ENCODE data around the gene PLD5.
"Not testable (repeated sequence)": the region's sequence is repeated elsewhere in the genome, so short reads cannot be mapped to it uniquely, and the experiment has no call there.

Gene PLD5

GRCh38 chr1:242206994-242207393 is 317.5 kb downstream of the PLD5 start:
- DNase-seq = no peak

DNA sequence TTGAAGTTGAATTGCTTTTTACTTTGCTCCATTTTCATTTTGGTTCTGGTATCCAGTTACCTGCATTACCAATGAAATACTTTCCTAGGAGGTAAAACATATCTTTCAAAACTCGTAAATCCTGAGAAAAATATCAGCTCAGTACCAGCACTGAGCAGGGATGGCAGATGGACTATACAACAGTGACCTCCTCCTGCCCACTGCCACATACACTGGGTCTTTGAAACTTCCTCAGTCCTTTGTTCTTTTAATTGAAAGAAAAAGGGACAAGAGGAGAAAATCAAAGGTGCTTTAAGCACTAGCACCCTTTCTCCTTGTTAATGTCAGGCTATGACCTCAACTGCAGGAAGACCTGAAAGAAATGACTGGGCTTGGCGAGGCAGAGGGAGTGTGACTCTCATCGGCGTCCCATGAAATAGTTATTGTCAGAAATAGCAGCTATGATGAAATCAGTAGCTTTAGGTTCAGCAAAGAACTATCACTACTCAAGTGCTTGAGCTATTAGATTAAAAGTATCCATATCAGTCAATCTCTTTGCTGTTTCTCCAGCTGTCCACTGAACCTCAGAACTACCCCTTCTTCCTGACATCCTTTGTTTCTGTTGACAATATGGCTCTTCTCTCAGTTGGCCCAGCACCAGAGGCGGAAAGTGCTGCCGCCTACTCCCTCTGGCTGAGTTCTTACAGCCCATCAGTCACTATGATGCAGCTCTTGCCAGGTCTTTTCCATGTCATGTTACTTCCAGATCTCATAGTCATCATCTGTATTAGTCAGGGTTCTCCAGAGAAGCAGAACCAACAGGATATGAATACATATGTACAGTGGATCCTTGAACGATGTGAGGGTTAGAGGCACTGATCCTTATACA is 318.6 kb downstream of the PLD5 start:
- no peak for DNase-seq

DNA sequence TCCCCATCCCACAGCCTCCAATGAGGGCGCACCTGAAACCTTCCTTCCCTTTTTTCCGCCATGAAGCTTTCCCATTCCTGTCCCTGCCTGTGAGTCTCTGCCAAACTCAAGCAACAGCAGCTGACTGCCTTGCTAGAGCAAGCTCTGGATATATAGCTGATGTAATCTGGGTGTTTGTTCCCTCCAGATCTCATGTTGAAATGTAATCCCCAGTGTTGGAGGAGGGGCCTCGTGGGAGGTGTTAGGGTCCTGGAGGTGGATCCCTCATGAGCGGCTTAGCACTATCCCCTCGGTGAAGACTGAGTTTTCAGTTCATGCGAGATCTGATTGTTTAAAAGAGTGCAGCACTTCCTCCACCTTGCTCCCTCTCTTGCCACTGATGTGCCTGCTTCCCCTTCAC is 321.2 kb downstream of the PLD5 start:
- DNase-seq = no peak

GRCh38 chr1:242201090-242201489 is 323.4 kb downstream of the PLD5 start:
- DNase-seq = no peak

DNA sequence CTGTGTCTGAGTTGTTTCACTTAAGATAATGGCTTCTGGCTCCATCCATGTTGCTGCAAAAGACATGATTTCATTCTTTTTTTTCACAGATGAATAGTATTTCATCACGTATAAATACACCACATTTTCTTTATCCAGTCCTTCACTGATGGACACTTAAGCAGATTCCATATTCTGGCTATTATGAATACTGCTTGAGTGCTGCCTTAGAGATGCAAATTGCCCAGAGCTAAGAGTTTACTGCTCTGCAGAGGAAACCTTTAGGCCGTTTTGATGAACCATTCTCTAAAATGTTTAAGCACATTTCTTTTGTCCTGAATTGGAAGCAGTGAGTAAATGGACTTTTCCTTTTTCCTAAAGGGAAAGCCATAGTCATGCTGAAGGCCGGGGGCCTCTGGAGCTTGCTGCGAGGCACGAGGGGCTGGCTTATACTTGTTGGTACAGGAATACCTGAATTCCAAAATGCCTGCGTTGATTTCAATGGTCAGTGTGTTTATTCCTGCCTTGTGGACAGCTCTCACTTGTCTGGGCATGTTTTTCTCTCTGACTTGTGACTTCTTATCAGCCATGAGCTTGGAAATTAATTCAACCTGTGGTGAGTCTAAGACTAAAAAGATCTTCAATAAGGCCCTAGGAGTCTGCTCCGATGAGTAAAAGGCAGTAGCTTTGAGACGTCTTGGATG is 324.6 kb downstream of the PLD5 start:
- no peak for DNase-seq

GRCh38 chr1:242197907-242198820 is 326.3 kb downstream of the PLD5 start:
- no peak for DNase-seq

DNA sequence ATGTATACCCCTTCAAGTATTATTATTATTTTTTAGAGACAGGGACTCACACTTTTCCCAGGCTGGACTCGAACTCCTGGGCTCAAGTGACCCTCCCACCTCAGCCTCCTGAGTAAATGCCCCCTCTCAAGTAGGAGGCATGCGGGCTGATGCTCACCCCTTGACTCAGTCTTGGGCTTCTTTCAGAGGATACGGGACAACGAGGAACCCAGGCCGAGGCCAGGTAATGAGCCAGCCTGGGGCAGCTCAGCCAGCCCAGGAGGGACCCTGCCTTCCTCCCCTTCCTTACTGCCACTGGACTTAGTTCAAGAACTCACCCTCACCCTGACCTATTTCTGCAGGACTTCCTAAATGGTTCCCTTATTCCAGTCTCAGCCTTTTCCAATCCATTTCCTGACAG is 327.6 kb downstream of the PLD5 start:
- DNase-seq = no peak

- no peak for DNase-seq
Measured at GRCh38 chr1:242196101-242196500, 328.4 kb downstream of the PLD5 start.

- DNase-seq = no peak
Measured at GRCh38 chr1:242189591-242189990, 334.9 kb downstream of the PLD5 start.

GRCh38 chr1:242187816-242188215 is 336.7 kb downstream of the PLD5 start:
- no peak for DNase-seq

GRCh38 chr1:242187171-242187570 is 337.3 kb downstream of the PLD5 start:
- no peak for DNase-seq

GRCh38 chr1:242185731-242186130 is 338.8 kb downstream of the PLD5 start:
- no peak for DNase-seq

- no peak for DNase-seq
Measured at GRCh38 chr1:242184955-242185354, 339.5 kb downstream of the PLD5 start.

DNA sequence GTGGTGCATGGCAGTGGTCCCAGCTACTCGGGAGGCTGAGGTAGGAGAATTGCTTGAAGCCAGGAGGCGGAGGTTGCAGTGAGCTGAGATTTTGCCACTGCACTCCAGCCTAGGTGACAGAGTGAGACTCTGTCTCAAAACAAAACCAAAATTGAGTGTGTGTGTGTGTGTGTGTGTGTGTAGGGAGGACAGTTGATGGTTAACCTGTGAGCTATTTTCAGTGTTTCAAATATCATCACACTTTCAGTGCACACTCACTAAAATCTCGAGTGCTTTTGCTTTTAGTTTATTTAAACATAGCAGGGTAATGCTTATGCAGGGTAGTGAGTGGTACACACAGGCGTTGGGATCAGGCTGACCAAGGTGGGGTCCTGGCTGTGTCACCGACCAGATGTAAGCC is 344.7 kb downstream of the PLD5 start:
- DNase-seq = not testable (repeated sequence)

DNA sequence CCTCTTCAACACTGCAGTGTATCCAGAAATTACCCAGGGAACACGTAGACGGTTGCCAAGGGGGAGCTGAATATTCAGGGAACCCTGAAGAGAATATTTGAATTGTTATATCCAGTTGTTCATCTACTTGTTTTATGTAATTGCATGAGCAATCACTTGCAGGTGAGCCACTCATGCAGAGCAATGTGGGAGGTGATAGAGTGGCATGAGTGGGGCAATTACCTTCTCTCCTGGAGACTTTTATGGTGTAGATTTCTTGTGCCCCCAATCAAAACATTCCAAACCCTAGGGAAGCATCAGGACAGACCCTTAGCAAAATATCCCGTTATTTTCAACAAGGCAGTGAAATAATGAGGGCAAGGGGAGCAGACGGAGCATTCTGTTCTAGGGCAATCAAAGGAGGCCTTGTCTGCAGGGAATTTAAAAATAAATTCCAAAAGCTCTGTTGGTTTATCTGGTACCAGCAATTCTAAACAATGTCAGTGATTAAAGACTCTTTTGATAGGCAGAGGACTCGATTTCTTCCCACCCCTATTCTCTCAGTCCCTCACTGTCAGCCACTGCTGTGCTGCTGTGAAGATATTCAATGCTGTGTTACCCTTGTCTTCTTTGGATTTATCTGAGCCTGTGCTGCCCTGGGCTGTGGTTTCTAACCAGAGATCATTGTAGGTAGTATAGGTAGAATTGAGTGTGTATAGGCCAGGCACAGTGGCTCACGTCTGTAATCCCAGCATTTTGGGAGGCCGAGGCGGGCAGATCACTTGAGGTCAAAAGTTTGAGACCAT is 345.4 kb downstream of the PLD5 start:
- DNase-seq = no peak

DNA sequence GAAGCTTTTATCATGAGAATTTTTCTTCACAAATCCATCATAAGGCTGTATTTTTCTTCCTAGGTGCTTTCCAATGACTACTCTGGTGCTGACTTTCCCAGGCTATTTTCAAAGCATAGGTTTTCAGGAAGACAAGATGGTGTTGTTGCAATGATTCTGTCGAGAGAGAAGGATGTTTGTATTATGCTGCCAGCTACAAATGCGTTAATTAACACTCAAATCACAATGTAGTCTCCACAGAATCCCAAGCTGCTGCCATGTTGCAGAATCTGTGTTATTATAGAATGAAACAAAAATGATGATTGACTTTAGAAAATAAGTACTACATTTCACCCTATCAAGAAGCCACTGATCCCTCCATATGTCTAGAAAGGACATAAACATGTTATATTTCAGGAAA is 346.1 kb downstream of the PLD5 start:
- DNase-seq = no peak

GRCh38 chr1:242162140-242162539 is 362.4 kb downstream of the PLD5 start:
- DNase-seq = no peak

- DNase-seq = no peak
Measured at GRCh38 chr1:242147096-242147976, 377.2 kb downstream of the PLD5 start.

DNA sequence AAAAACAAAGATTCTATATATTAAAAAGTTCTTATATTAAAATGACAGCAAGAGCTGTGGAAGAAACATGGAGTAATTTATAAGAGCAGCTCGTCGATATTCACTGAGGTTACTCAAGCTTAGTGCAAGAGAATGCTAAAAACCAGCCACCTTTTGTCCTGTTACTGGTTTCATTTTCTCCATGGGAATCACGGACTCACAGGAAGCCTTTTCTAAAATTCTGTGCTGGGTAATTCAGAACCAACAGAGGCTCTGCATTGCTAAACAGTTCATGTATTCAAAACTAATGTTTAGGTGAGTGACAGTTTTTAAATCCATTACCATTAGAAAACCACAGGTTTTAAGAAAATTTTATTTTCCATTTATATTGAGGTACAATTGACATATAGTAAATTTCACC is 377.8 kb downstream of the PLD5 start:
- no peak for DNase-seq

DNA sequence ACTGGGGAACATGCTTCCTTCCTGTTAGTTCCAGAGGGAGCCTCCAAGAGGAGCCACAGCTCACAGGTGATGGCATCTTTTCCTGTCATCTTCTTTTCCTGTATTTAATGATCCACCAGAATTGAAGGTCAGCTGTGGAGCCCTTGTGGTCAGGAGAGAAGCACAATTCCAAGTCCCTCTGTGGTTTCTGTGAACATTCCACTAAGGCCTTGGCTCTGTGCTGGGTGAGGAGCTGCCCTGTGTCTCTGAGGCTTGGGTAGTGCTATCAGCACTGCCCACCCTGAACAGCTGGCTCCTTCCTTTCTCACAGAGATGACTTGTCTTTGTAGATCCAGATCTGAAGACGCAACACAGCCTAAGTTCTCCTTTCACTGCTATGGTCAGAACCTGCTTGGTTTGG is 383.7 kb downstream of the PLD5 start:
- no peak for DNase-seq

- DNase-seq = no peak
Measured at GRCh38 chr1:242139986-242140385, 384.5 kb downstream of the PLD5 start.

DNA sequence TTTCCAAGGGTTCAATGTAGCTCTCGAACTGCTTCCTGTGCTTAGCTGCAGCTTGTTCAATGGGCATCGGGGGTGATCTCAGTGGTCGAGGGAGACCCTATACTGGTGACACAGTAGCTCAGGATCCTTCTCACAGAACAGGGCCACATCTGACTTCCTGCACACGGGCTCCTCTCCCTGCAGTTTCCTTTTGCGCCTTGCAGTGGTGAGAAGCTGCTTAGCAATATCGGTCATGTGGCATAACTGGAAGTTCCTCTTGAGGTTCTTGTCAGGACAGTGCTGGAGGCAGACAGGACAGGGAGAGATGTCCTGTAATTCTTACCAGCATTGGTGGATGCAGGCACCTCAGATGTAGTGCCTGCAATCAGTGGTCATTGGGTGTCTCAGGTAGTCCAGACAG is 385.1 kb downstream of the PLD5 start:
- DNase-seq = no peak

Measured in SHP77 treated with DMSO at 0.1 percent for 48 hours (cell line).